Measurements from ENCODE around the gene CASP10. TPM values are rescaled to one million over a fixed set of nuclear protein-coding genes. Genes with fewer than 3 reads are reported as not detected.
"Not testable (repeated sequence)": the region's sequence is repeated elsewhere in the genome, so short reads cannot be mapped to it uniquely, and the experiment has no call there.

The CASP10 gene
- total and polyA plus RNA-seq, 2 donors (not counting 1 experiment from before 2014, with no cell fraction given) = 16.0 to 34.3 TPM

GRCh38 chr2:201184248-201184647, 1.3 kb downstream of the CASP10 start:
- H3K27me3 ChIP-seq (replicated peaks in 1 of 4; ENCODE audit: control extremely low read depth in 1 of 4, control insufficient read depth in 3 of 4, insufficient read depth in 4 of 4, low read length in 3 of 4); ATAC-seq (ENCODE audit: low read depth); H3K9me3 ChIP-seq (ENCODE audit: control extremely low read depth in 1 of 3, control insufficient read depth in 2 of 3, insufficient read depth in 1 of 3, low read length in 2 of 3); DNase-seq; H4K20me1 ChIP-seq (ENCODE audit: control insufficient read depth, insufficient read depth, low read length, poor library complexity, severe bottlenecking); H3K27me3 Mint-ChIP-seq; H3K9me3 Mint-ChIP-seq (ENCODE audit: insufficient read depth): not testable (repeated sequence)
- peak overlapping the region; percentile 86 for H3K9ac ChIP-seq (ENCODE audit: low read length)
- peaks cover 52% of the 10 kb centered on the region for H3K79me2 ChIP-seq (ENCODE audit: control insufficient read depth, insufficient read depth, low read length)
- H2AFZ ChIP-seq (ENCODE audit: insufficient read depth, low read depth, low read length, poor library complexity, severe bottlenecking) = peak overlapping the region; percentile 24
- 10% methylated on average over 3 of the region's 6 CpGs for WGBS (ENCODE audit: insufficient coverage)
- H3K36me3 ChIP-seq (replicated peaks in 1 of 2; ENCODE audit: control extremely low read depth in 1 of 2, control insufficient read depth in 1 of 2, extremely low read depth in 1 of 2, insufficient read depth in 2 of 2, low read length in 1 of 2) = peaks cover 0 to 24% of the 10 kb centered on the region in 2 experiments
- peaks cover 30 to 37% of the 10 kb centered on the region in 2 donors for H3K4me1 ChIP-seq (ENCODE audit: control insufficient read depth in 2 of 2, insufficient read depth in 2 of 2, low read length in 2 of 2)
- peak overlapping the region in 1 of 2 donors; percentile 13 for H3K27ac ChIP-seq (ENCODE audit: low read length in 2 of 2)
- Mint-ChIP-seq H3K4me3 (peak overlapping the region; percentile 96), H3K4me1 (peaks cover 51% of the 10 kb centered on the region), H3K27ac (peak overlapping the region; percentile 81)
- ChIA-PET POLR2A (interaction anchor here (2.3 kb wide), 1 partner anchor 48 kb away, joined by 17 read pairs; no protein-coding TSS in a partner anchor), CTCF (interaction anchor here (1.7 to 7.5 kb wide), 8 partner anchors 8 to 278 kb away, joined by 6 to 347 read pairs (median 18); partner anchors contain the start of gene CFLAR)
- H3K4me3 ChIP-seq (ENCODE audit: control extremely low read depth in 1 of 5, extremely low read depth in 1 of 5, insufficient read depth in 1 of 5, low read depth in 2 of 5, low read length in 4 of 5) = peak overlapping the region; percentile 64 to 96 (median 79)
- intact Hi-C loops (cut with micrococcal nuclease) = loop anchor here (5.0 kb wide), 1 partner anchor 1272 kb away; the partner anchor contains the start of gene C2orf69
- H3K4me2 ChIP-seq (replicated peaks; ENCODE audit: low read depth, low read length, poor library complexity, severe bottlenecking) = peak overlapping the region; percentile 77

- peaks cover 56% of the 10 kb centered on the region for H3K4me1 Mint-ChIP-seq
- no peaks in the 10 kb centered on the region for H3K9me3 Mint-ChIP-seq (ENCODE audit: insufficient read depth)
- H3K9me3 ChIP-seq (ENCODE audit: control extremely low read depth in 1 of 3, control insufficient read depth in 2 of 3, insufficient read depth in 1 of 3, low read length in 2 of 3) = no peaks in the 10 kb centered on the region
- peaks cover 30 to 37% of the 10 kb centered on the region in 2 donors for H3K4me1 ChIP-seq (ENCODE audit: control insufficient read depth in 2 of 2, insufficient read depth in 2 of 2, low read length in 2 of 2)
- no peaks in the 10 kb centered on the region for H4K20me1 ChIP-seq (ENCODE audit: control insufficient read depth, insufficient read depth, low read length, poor library complexity, severe bottlenecking)
- ChIA-PET POLR2A (interaction anchor here (0.6 to 1.4 kb wide), 2 partner anchors 14 to 46 kb away, joined by 4 to 5 read pairs; no protein-coding TSS in a partner anchor), CTCF (interaction anchor here (1.2 to 2.0 kb wide), 5 partner anchors 8 to 51 kb away, joined by 3 to 40 read pairs (median 4); no protein-coding TSS in a partner anchor)
- H3K27me3 Mint-ChIP-seq = no peaks in the 10 kb centered on the region
- no peak for ATAC-seq (ENCODE audit: low read depth)
- intact Hi-C loops (cut with micrococcal nuclease) = loop anchor here (1.0 kb wide), 1 partner anchor 8 kb away; no protein-coding TSS in a partner anchor
- H3K79me2 ChIP-seq (ENCODE audit: control insufficient read depth, insufficient read depth, low read length) = peaks cover 61% of the 10 kb centered on the region
- peak overlapping the region; percentile 77 for H3K4me2 ChIP-seq (replicated peaks; ENCODE audit: low read depth, low read length, poor library complexity, severe bottlenecking)
- peak overlapping the region; percentile 82 for H3K27ac Mint-ChIP-seq
- peaks cover 0 to 33% of the 10 kb centered on the region in 2 experiments for H3K36me3 ChIP-seq (replicated peaks in 1 of 2; ENCODE audit: control extremely low read depth in 1 of 2, control insufficient read depth in 1 of 2, extremely low read depth in 1 of 2, insufficient read depth in 2 of 2, low read length in 1 of 2)
- H3K4me3 ChIP-seq (ENCODE audit: control extremely low read depth in 1 of 5, extremely low read depth in 1 of 5, insufficient read depth in 1 of 5, low read depth in 2 of 5, low read length in 4 of 5) = peak overlapping the region in 1 of 5 experiments; percentile 19
- TF ChIP-seq EZH2 (IDR thresholded peaks at IDR 0.05; ENCODE audit: borderline replicate concordance, insufficient read depth, low read depth, low read length, poor library complexity, severe bottlenecking) (no peak), CTCF (IDR thresholded peaks at IDR 0.05) (no peak)
- DNase-seq = peak; percentile 47
- H2AFZ ChIP-seq (ENCODE audit: insufficient read depth, low read depth, low read length, poor library complexity, severe bottlenecking) = peak overlapping the region; percentile 58
- WGBS (ENCODE audit: insufficient coverage) = no CpG with 5 or more reads among the region's 4 CpGs
- H3K27me3 ChIP-seq (replicated peaks in 1 of 4; ENCODE audit: control extremely low read depth in 1 of 4, control insufficient read depth in 3 of 4, insufficient read depth in 4 of 4, low read length in 3 of 4) = no peaks in the 10 kb centered on the region
- peak overlapping the region; percentile 41 for H3K9ac ChIP-seq (ENCODE audit: low read length)
- H3K4me3 Mint-ChIP-seq = peak overlapping the region; percentile 96
- H3K27ac ChIP-seq (ENCODE audit: low read length in 2 of 2) = peak overlapping the region in 1 of 2 donors; percentile 10
These were observed 2.9 kb downstream of the CASP10 start for GRCh38 chr2:201185863-201186262.
